Loucy (cell line): ENCODE measurements around the gene PRAMEF11.
"Not testable (repeated sequence)": the region's sequence is repeated elsewhere in the genome, so short reads cannot be mapped to it uniquely, and the experiment has no call there.

Experiments
- EZH2phosphoT487 ChIP-seq: fragments of 200-600 bp; IDR thresholded peaks from 2 replicates; pipeline ENCODE4 v1.6.1; 2018; ENCODE audit warnings: antibody characterized with exemption, mild to moderate bottlenecking, moderate library complexity, borderline replicate concordance
- TF ChIP-seq, protein P1 (sequence below): fragments of 200-600 bp; sonication (generic); conservative IDR thresholded peaks from 2 replicates; pipeline ENCODE4 v1.5.1; 2014; ENCODE audit warnings: mild to moderate bottlenecking, antibody characterized with exemption, low read length

DNA sequence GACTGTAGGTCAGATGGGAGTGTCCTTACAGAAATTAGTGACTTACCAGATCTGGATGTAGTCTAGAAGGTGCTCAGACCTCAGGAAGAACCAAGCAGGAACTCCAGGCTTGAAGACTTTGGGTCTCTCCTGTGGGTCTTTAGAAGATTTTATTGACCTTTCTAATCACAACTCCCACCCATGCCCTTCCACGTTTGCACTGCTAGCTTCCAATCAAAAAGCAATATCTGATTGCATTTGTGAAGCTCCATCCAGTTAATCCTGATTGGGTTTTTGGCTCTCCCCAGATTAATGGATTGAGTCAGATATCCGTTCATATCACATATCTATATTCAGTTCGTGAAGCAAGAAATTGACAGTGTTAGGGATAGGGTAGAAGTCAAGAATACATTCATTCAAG is at the start of gene PRAMEF11:
- not testable (repeated sequence) for TF ChIP-seq EZH2phosphoT487
- TF ChIP-seq, protein P1, sequence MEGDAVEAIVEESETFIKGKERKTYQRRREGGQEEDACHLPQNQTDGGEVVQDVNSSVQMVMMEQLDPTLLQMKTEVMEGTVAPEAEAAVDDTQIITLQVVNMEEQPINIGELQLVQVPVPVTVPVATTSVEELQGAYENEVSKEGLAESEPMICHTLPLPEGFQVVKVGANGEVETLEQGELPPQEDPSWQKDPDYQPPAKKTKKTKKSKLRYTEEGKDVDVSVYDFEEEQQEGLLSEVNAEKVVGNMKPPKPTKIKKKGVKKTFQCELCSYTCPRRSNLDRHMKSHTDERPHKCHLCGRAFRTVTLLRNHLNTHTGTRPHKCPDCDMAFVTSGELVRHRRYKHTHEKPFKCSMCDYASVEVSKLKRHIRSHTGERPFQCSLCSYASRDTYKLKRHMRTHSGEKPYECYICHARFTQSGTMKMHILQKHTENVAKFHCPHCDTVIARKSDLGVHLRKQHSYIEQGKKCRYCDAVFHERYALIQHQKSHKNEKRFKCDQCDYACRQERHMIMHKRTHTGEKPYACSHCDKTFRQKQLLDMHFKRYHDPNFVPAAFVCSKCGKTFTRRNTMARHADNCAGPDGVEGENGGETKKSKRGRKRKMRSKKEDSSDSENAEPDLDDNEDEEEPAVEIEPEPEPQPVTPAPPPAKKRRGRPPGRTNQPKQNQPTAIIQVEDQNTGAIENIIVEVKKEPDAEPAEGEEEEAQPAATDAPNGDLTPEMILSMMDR = not testable (repeated sequence)
